Stimulated activated CD8-positive, alpha-beta memory T cell treated with anti-CD3 and anti-CD28 coated beads, Interleukin-2, amount 100 ng/mL, for 48 hours (primary cell): ENCODE measurements around the gene ANKRD17.

ENCODE experiments used
- DNase-seq, 2 donors: peaks; one replicate each; pipeline ENCODE4 v3.0.0-alpha.2; 2020; ENCODE audit warnings: low read depth in 2 of 2

ANKRD17 gene

DNA sequence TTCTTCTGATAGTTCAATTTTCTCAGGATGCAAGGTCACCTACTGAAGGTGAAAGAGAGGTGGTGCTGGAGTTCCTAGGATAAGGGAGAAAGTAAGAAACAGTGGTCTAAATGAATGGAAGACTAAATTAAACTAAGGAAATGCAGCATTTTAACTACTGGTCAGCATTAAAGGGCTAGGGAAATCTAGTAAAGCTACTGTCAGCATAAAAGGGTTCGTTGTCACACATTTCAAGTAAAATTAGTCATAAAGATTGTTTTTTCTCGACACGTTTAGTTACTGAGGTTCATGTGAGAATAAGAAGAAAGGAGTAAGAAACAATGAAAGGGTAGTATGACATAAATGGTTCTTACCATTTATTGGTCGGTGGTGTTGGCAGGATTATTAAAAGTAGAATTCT is 149.1 kb downstream of the ANKRD17 start:
- DNase-seq, result no peak

DNA sequence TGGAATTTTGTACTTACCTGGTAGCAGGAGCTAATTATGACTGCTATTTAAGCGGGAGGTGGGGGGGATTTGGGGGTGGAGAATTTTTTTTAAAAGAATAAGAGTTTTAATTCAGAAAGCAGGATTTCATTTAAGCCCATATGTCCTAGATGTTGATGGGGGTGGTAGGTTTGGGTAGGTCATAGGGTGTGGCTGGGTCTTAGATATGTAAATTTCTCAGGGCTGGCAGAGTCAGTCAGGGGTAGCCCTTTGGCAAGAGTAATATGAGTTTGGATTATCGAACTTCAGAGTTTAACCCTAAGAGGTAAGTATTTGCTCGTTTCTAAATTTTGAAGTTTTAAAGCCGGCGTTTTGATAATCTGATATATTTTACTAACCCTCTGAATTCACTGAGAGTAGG is 153.9 kb downstream of the ANKRD17 start:
- DNase-seq, result no peak

DNA sequence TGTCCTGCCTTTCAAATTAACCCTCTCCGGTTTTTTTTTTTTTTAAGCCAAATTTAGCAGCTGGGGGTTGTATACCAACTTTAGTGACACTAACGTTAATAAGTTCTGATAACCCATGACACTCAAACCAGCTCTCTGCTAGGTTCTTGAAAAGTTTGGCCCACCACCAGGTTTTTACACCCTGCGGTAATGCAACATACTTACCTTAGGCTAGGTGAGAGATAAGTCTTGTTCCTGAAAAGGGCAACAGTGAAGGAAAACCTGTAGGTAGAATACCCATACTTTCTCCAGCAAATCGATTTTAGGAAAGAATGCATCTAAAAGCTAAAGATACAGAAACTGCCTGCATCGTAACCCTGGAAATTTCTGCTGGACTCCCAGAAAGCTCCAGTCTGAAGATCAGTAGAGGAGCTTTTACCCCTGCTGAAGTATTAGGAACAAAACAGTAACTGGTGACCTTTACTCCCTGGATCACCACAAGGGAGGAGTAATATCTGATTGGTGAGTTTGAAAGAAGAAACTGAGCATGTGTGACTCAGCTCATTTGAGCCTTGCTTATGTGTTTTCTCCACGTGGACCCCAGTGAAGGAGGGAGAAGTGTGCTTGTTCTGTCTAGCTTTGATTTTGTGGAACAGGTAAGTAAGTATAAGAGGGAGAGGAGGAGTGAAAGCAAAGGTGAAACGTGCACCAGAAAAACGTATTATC is 154.6 kb downstream of the ANKRD17 start:
- DNase-seq, result no peak

DNA sequence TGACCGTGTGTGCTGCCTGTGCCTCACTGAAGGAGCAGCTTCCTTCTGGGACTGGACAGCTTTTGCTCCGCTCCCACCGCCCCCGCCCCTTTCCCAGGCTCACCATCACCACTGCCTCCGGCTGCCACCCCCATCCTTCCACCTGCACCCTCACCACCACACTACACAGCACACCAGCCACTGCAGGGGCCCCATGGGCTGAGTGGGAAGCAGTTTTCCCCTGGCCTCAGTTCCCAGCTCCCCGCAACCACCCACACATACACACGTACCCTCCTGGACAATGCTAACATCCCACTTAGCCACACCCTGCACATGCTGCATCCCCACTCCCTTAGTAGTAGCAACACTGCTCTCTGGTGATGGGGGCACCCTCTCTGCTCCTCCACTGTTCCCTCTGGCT is 159.5 kb downstream of the ANKRD17 start:
- no peak for DNase-seq

DNA sequence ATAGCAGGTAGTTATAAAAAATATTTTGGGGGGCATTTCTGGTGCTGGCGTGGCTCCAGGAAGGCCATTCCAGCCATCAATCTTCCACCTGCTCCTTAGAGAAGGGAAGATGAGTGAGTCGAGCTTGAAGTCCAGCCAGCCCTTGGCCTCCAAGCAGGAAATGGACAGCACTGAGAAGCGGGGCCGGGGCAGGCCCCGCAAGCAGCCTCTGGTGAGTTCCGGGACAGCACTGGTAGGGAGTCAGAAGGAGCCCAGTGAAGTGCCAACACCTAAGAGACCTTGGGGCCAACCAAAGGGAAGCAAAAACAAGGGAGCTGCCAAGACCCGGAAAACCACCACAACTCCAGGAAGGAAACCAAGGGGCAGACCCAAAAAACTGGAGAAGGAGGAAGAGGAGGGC is 159.9 kb downstream of the ANKRD17 start:
- DNase-seq, result no peak

DNA sequence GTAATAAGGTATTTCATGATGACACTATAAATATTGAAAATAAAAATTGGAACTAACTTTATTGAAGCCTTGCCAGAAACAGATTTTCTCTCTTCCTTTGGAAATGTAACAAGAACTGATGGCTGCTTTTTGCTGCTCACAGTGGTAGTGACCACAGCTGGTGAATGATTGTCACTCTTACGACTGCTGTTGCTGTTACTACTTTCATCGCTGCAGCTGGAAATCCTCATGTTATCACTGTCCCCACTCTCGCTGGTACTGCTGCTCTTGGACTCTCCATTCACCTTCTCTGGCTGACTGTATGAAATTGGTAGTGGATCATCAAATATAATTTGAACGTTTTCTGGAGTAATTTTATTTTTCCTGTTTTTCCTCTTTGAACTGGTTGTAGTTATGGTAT is 160.6 kb downstream of the ANKRD17 start:
- DNase-seq, result no peak

DNA sequence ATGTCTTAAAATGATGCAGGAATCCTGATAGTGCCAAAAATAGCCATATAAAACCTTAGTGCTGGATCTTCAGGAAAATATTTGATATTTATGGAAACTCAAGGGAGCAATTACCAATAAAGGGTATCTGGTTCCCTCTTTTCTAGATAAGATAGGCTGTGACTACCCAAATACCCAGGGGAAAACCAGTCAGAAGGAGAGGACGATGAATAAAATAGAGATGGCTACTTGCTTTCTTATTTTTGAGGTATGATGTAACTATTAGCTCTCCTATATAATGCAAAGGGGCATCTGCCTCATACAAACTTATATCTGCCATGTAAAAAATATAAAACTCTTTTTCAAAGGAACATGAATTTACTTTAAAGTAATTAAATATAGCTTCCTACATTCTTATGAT is 165.7 kb downstream of the ANKRD17 start:
- DNase-seq, result no peak

DNA sequence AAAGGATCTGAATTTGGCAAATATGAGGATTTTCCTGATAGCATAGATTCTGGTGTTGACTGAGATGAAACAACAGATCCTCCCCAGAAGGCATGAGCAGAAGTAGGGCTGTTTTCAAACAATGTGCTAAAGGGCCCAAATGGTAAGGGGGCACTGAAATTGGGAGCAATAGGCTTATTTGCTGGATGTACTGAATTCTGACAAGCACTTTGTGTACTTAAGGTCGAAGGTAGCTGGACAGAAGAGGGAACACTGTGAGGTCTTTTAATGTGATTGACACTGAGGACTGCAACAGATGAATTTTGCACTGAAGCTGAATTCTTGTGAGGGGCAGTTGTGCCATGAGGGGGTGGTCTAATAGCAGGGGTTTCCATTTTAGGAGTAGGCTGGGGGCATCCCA is 167.9 kb downstream of the ANKRD17 start:
- DNase-seq, result no peak

DNA sequence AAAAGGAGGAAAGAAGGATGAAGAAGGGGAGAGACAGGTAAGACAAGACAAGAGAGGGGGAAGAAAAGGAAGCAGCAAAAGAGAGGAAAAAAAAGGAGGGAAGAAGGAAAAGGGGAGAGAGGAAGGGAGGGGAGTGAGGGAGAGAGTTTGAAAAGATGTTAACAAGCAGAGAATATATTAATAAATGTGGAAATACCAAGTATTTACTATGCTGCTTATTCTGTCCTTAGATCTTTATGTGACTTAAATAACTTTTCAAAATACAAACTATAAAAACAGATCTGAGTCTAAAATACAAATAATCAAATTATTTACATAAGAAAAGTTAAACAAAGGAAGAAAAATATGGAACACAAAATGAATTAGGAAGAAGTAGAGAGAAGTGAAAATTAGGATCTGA is 170.7 kb downstream of the ANKRD17 start:
- no peak for DNase-seq

DNA sequence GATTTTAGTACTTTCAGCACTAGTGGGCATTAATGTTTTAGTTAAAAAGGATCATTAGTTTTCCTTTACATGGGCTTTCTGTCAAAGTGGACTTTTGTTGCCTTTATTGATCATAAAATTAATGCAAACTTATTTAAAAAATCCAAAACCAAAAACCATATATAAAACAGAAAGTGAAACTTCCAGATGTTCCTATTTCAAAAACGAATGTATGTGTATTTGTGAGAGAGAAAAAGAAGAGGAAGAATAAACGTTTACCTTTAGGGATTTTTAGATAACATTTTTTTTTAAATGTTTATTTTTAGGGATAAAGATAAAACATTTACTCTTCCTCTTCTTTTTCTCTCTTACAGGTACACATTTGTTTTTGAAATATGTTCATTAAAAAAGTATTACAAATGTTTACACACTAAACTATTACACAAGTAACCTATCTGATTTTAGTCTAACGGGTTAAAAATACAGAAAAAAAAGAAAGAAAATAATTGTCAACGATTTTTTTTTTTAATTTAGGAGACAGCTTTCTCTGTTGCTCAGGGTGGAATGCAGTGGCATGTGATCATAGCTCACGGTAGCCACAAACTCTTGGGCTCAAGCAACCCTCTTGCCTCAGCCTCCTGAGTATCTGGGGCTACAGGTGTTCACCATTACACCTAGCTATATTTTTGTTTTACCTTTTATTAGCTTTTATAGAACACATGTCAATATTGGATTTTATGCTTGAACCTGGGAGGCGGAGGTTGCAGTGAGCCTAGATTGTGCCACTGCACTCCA is 172.3 kb downstream of the ANKRD17 start:
- no peak for DNase-seq

DNA sequence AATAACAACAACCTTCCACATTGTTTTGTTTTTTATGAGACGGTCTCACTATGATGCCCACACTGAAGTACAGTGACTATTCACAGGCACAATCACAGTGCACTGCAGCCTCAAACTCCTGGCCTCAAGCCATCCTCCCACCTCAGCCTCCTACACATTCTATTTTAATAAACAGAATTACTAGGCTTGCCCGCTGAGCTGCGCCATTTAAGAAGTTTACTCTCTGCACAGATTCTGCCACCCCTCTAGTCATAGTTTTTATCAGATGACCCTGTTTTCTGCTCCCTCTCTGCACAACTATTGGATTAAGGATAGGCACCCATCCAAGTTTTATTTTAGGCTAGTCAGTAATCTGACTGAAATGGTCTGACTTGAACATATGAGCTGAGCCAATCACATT is 177.8 kb downstream of the ANKRD17 start:
- DNase-seq, result no peak

DNA sequence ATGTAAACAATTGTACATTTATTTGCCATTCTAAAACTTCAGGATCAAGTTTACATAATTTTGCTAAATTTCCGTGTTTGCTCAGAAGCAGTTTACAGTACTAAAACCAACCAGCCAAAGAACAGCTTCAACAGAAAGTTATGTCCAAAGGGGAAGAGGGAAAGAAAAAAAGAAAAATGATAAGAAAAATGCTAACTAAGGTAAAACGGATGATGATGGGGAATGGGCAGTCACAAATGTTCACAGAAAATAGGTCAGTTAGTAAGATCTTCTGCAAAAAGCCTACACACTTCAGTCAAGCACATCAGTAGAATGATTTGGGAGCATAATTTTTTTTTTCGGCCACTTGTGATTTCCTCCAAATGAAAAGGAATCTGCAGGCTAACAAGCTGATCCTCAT is 182.8 kb downstream of the ANKRD17 start:
- no peak for DNase-seq

DNA sequence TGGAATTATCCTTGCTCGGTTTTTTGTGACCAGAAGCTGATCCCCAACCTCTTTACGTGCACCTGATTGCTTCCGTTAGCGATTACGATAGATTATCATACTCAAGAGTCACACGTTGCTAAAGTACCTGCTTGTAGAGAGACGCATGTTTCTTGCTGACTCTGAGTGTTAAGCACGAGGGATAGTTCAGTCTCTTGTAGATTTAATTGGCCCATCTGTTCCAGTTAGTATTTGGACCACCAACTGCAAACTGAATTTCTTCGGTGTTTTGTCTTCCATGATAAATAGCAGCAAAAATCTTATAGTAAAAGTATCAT is 188.6 kb downstream of the ANKRD17 start:
- DNase-seq, result no peak

DNA sequence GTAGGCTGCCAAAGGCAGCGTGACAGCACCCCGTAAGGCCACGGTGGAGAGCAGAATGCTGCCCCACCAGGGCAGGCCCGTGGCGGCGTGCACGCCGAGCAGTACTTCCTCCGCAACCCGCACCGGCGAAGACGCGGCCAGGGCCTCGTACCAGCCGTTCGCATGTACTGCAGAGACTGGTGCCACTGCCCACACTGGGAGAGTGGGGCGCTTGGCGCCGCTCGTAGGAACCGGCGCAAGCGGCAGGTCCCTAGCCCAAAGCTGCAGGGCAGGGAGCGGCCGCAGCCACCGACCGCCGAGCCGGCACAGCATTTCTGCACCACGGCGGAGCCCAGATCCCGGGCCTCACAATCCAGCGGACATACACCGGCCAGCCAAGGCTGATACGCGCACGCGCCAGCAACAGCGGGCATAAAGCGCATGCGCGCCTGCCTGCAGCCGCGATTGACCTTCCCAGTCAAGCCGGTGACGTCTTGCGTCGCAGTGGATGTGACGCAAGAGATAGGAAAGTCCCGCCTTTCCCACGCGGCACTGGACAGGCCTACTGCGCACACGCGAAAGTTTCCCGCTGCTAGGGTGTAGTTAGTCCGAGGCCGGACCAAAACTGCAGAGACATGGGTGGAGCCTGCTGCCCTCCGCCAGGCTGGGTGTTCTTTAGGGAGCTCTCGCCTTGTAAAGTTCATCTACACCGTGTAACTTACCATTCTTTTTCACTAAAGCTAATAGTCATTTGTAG is 189.1 kb downstream of the ANKRD17 start, which contains the start of gene COX18:
Gene COX18 (minus strand): TSS at position 379 of the 736 bp plus-strand sequence. CDS start 67 bp downstream, at position 312.
- peak; percentile 91 to 94 for DNase-seq

DNA sequence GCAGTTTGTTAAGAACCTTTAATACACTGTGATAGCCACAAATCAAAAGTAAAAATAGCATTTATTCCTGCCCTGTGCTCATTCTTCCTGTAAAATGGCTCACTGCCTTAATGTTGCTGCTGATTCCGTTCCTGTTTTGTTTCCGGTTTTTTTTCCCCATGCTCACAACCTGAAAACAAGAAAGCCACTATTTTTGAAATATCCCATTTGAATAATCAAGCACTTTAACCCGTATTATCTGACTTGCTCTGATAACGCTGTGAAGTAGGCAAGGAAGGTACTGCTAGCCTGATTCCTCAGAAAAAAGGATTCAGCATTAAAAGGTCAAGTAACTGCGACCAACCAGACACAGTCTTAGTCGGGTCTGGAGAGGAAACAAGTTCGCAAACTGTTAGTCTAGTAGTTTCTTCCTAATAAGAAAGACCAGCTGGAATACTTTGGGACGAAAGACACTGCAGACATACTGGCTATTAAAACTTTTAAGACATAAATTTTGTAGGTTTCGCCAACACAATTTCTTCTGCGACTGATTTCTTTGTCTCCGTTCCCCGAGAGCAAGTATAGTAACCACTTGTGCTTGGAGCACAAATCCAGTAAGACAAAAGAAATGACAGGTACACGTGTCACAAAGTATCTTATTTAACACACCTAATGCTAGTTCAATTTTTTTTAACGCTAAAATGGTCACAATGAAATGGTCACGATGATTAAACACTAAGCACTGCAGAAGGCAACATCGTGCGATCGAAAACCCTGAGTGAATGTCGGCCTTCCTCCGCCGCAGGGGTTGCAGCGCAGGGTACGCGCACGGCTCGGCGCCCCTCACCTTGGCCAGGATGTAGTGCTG is 189.9 kb downstream of the ANKRD17 start:
- DNase-seq, result no peak

DNA sequence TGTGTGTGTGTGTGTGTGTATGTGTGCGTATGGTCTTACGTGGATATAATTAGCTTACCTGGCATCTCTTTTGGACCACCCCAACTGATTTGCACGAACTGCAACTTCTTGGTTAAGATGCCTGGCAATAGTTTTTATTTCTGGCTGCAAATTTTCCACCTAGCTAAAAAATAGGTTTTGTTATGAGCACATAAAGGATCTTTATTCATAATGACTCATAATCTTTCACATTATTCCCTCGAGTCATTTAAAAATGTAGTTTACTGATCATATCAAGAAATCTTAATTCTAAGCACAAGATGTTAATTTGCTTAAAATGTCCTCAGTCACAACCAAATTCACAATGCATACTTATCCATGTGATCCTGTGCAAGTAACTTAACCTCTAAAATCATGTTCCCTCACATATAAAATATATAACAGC is 190.6 kb downstream of the ANKRD17 start:
- DNase-seq, result no peak

DNA sequence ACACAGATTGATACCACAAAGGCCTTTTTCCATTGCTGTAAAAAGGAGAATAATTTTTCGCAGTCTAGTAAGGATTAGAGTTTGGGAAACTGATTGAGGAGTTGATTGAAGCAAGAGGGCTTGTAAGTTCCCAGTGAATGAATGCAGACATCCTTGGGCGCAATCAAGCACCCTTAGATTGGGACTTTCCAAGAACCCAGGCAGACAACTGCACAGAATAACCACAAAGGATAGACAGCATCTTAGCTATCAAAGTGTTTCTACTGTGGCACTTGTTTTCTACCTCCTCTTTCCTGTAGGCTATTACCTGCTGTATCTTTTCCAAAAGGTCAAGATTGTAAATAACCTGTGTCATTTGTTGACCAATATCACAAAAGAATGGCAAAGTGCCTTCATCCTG is 191.7 kb downstream of the ANKRD17 start:
- DNase-seq, result no peak

DNA sequence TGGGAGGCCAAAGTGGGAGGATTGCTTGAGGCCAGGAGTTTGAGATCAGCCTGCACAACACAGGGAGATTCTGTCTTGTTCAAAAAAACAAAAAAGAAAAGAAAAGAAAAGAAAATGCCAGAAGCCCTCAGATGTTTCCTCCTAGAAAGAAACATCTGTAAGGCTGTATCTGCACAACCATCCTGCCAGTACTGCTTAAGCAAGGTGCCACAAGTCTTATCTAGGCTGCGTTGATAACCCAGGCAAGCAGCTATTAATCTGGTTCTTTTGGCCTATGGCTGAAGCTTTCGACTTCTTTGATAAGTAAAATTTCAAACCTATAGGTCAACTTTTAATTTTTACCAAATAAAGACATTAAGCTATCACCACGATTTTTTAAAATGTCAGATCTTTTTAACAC is 192.2 kb downstream of the ANKRD17 start:
- DNase-seq, result no peak

DNA sequence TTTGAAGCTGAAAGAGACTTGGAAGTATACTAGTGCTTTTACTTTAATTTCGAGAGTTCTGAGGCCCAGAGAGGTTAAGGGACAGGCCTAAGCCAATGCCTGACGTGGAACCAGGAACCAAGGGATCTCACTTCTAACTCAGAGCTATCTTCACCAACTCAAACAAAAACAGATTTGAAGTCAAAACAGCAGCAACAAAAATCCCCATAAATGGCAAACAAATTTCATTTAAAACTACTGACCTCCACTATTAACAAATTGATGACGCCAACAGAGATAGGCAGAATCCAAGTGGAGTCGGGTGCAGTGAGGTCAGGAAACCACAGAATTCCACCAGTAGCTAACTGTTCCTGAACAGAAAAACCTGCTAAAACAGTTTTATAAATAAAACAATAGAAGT is 194.1 kb downstream of the ANKRD17 start:
- DNase-seq, result no peak

DNA sequence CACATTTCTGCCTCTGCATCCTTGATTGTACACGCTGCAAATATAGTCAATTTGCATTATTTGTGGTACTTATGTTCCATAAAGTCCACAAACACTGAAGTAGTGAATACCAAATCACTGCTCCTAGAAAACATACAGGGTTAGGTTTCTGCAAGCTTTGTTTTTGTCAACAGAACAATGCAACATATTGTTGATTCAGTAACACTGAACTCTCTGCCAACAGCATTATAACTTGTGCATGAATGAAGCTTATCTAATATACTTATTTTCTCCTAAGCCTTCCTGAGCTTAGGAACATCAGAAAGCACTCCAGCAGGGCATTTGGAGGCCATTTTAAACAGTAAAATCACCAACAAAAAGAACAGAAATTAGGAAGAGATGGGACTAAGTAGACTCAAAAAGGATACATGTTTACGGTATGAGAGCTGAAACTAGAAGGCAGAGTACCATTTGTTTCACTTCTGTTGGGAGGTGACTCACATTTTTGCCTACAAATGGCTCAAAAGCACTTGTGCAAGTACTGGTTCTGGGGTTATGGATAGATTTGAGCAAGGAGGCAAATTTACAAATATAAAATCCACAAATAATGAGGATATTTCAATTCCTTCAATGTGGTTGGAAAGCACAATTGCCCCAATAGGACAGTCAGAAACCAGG is 203.2 kb downstream of the ANKRD17 start:
- DNase-seq, result no peak

DNA sequence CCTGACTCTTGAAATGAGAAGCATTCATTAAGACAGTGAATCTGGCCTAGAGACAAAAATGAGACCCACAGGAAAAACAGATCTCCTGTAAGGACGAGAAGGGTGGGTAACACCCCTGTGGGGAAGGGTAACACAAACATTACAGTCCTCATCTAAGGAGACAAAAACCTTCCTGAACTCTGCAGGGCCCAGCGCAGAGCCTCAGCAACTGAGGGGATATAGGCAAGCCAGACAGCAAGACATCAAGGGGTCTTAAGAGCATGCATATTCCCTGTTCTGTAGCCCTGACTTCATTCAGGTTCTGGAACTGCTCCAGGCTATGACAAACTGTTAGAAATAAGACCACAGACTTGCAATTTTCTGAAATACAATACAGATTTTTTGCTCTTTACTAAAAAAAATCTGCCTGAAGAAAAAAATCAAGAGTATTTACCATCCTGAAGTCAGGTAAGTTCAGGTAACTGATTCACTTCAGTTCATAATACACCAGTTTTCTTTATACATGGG is 204.6 kb downstream of the ANKRD17 start:
- DNase-seq, result no peak
